K562 (cell line): ENCODE results near the gene DDX60. TPM values are rescaled to one million over a fixed set of nuclear protein-coding genes. Genes with fewer than 3 reads are reported as not detected.

ENCODE experiments used
- ATF1 ChIP-seq, 2 experiments: fragments of 450-650 bp in 1 of 2; IDR thresholded peaks; 2 replicates each; pipeline ENCODE4 v1.6.1; 2016; ENCODE audit warnings: missing compliant biosample characterization in 1 of 2, missing genetic modification characterization in 1 of 2
- GABPB2 ChIP-seq: fragments of 250-450 bp; sonication (Bioruptor Pico); conservative IDR thresholded peaks from 2 replicates; pipeline ENCODE4 v1.5.1; 2021; ENCODE audit warnings: mild to moderate bottlenecking
- KAT2B ChIP-seq: IDR thresholded peaks from one replicate; pipeline ENCODE4 v1.6.1; 2012; ENCODE audit warnings: low read depth, mild to moderate bottlenecking, control low read depth, inconsistent platforms, low read length, moderate library complexity
- KLF1 ChIP-seq: fragments of 450-650 bp; IDR thresholded peaks from 2 replicates; pipeline ENCODE4 v1.6.1; 2016; ENCODE audit warnings: missing genetic modification characterization, missing compliant biosample characterization
- MED1 ChIP-seq: sonication (generic); formaldehyde crosslinking; IDR thresholded peaks from 2 replicates; pipeline ENCODE4 v1.8.1; 2023; ENCODE audit warnings: missing genetic modification reagents, borderline replicate concordance
- NCOA6 ChIP-seq: fragments of 450-650 bp; IDR thresholded peaks from 2 replicates; pipeline ENCODE4 v1.6.1; 2017; ENCODE audit warnings: mild to moderate bottlenecking
- NR4A1 ChIP-seq, 2 experiments: fragments of 250-450 bp in 1 of 2; fragments of 450-650 bp in 1 of 2; sonication (Bioruptor Pico) in 1 of 2; IDR thresholded peaks; 2 replicates each; pipeline versions ENCODE4 v1.4.0 to v1.6.1; 2016 to 2020; ENCODE audit warnings: mild to moderate bottlenecking in 2 of 2, missing compliant biosample characterization in 1 of 2, missing genetic modification characterization in 1 of 2, moderate library complexity in 1 of 2
- OTX1 ChIP-seq: fragments of 450-650 bp; formaldehyde crosslinking; IDR thresholded peaks from 2 replicates; pipeline ENCODE4 v1.4.0; 2022; ENCODE audit warnings: mild to moderate bottlenecking
- POLR2A ChIP-seq: fragments of 450-650 bp; conservative IDR thresholded peaks from 2 replicates; pipeline ENCODE4 v1.6.1; 2016
- RAD21 ChIP-seq, 2 experiments: fragments of 250-450 bp in 1 of 2; fragments of 450-650 bp in 1 of 2; sonication (Bioruptor Pico) in 1 of 2; formaldehyde crosslinking in 1 of 2; IDR thresholded peaks in 1 of 2; conservative IDR thresholded peaks in 1 of 2; 2 replicates each; pipeline versions ENCODE4 v1.4.0 to v1.8.0; 2020 to 2022; ENCODE audit warnings: mild to moderate bottlenecking in 2 of 2, moderate library complexity in 1 of 2
- RFX1 ChIP-seq: fragments of 450-650 bp; IDR thresholded peaks from 2 replicates; pipeline ENCODE4 v1.6.1; 2016; ENCODE audit warnings: mild to moderate bottlenecking, moderate library complexity
- ZBTB17 ChIP-seq: fragments of 450-650 bp; formaldehyde crosslinking; IDR thresholded peaks from 2 replicates; pipeline ENCODE4 v1.4.0; 2020; ENCODE audit warnings: mild to moderate bottlenecking
- ZNF197 ChIP-seq: fragments of 200-800 bp; sonication (Bioruptor generic); IDR thresholded peaks from 2 replicates; pipeline ENCODE4 v1.6.1; 2016; ENCODE audit warnings: low read depth, missing genetic modification characterization, missing compliant biosample characterization
- polyA plus RNA-seq, 8 experiments: library from polyadenylated mRNA; depleted of rRNA in 4 of 8; stranded (reverse) in 5 of 8; unstranded in 3 of 8; fragments of >200 nt; fragmentation: Nextera tagmentation in 2 of 8; fragmentation: Illumina TruSeq in 1 of 8; extraction: Ambion mirVana in 2 of 8; extraction: Trizol in 1 of 8; gene quantifications; 2 replicates each; pipeline versions ENCODE4 v1.2.1 to v1.2.3, GENCODE V29; 2011 to 2014; ENCODE audit warnings: inconsistent platforms in 1 of 8, missing spikeins in 1 of 8
- total RNA-seq, 7 experiments: library from RNA; depleted of rRNA in 6 of 7; stranded (reverse); fragments of >200 nt in 6 of 7; fragmentation: Illumina TruSeq in 2 of 7; extraction: Trizol in 2 of 7; gene quantifications; 2 replicates each; pipeline versions ENCODE4 v1.2.1 to v1.2.3, GENCODE V29; 2011 to 2021; ENCODE audit warnings: low replicate concordance in 1 of 7
- TF ChIP-seq, protein P1 (sequence below): sonication (generic); formaldehyde crosslinking; IDR thresholded peaks from 2 replicates; pipeline ENCODE4 v1.8.0; 2022; ENCODE audit warnings: mild to moderate bottlenecking, low read depth, missing genetic modification reagents
- TF ChIP-seq, protein P2 (sequence below), 3 experiments: IDR thresholded peaks in 2 of 3; conservative IDR thresholded peaks in 1 of 3; 2 replicates each; pipeline ENCODE4 v1.5.1; 2011 to 2012; ENCODE audit warnings: low read length in 3 of 3, mild to moderate bottlenecking in 3 of 3, control low read depth in 2 of 3, improper control_type of control experiment in 1 of 3, inconsistent platforms in 1 of 3, low read depth in 1 of 3, mixed read lengths in 1 of 3, moderate library complexity in 1 of 3; ENCODE audit not compliant: insufficient read depth in 2 of 3
- TF ChIP-seq, protein P3 (sequence below): fragments of 250-450 bp; sonication (Bioruptor Pico); IDR thresholded peaks from 2 replicates; pipeline ENCODE4 v1.4.0; 2020; ENCODE audit warnings: mild to moderate bottlenecking, moderate library complexity
- TF ChIP-seq, protein P4 (sequence below): sonication (generic); formaldehyde crosslinking; IDR thresholded peaks from 2 replicates; pipeline ENCODE4 v1.8.1; 2023; ENCODE audit warnings: mild to moderate bottlenecking, missing genetic modification reagents
- TF ChIP-seq, protein P5 (sequence below): sonication (generic); formaldehyde crosslinking; IDR thresholded peaks from 2 replicates; pipeline ENCODE4 v1.8.1; 2023; ENCODE audit warnings: mild to moderate bottlenecking, missing genetic modification reagents

DDX60 gene
- total and polyA plus RNA-seq, 9 of the 15 experiments (the other 6 are each of a cell fraction or from before 2014, with no cell fraction given): 0.06 to 0.25 (median 0.13) TPM

DNA sequence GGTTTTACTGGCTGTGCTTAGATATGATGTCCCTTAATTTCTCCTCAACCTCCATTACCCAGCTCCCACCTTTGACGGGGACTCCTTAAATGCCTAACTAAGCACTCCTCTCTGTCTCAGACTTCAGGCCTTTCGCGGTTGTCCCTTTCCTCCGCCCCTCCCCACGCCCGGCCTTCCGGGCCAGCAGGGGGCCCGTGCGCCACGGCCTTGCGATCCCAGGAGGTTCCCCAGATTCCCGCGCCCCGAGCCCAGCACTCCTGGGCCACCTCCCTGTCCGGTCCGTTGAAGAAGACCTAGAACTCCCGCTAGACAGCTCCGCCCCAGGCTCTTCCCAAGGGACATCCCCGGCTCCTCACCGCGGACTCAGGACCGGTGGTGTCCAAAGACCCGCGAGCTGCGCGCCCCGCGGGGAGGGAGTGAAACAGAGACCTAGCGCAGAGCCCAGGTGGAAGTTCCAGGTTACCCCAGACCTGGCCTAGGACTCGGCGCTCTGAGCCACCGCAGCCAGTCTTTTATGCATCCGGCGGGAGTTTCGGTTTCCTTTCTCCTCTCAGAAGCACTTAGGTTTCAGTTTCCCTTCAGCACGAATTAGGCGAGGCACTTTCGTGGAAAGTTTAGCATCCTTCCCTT, at the start of gene DDX60 (continued):
- TF ChIP-seq KAT2B (no peak), RFX1 (no peak), ZBTB17 (CRISPR knock-in tag) (peak; percentile 75), NR4A1 (CRISPR knock-in tag; IDR thresholded peaks at IDR 0.05) (no peak), NR4A1 (tag; IDR thresholded peaks at IDR 0.05) (no peak), OTX1 (CRISPR knock-in tag) (no peak), ZNF197 (CRISPR knock-in tag) (no peak), ATF1 (CRISPR knock-in tag; IDR thresholded peaks at IDR 0.05) (no peak), ATF1 (tag; IDR thresholded peaks at IDR 0.05) (no peak), POLR2A (no peak), RAD21 (CRISPR knock-in tag; conservative IDR thresholded peaks at IDR 0.05 in 1 of 2, IDR thresholded peaks at IDR 0.05 in 1 of 2) (peak; percentile 13 to 55; a peak in 2 of 4 replicates), GABPB2 (no peak), KLF1 (tag) (no peak), MED1 (CRISPR knock-in tag) (no peak), NCOA6 (no peak)
- TF ChIP-seq, protein P1, sequence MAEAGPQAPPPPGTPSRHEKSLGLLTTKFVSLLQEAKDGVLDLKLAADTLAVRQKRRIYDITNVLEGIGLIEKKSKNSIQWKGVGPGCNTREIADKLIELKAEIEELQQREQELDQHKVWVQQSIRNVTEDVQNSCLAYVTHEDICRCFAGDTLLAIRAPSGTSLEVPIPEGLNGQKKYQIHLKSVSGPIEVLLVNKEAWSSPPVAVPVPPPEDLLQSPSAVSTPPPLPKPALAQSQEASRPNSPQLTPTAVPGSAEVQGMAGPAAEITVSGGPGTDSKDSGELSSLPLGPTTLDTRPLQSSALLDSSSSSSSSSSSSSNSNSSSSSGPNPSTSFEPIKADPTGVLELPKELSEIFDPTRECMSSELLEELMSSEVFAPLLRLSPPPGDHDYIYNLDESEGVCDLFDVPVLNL (CRISPR knock-in tag): no peak
- TF ChIP-seq, protein P2, sequence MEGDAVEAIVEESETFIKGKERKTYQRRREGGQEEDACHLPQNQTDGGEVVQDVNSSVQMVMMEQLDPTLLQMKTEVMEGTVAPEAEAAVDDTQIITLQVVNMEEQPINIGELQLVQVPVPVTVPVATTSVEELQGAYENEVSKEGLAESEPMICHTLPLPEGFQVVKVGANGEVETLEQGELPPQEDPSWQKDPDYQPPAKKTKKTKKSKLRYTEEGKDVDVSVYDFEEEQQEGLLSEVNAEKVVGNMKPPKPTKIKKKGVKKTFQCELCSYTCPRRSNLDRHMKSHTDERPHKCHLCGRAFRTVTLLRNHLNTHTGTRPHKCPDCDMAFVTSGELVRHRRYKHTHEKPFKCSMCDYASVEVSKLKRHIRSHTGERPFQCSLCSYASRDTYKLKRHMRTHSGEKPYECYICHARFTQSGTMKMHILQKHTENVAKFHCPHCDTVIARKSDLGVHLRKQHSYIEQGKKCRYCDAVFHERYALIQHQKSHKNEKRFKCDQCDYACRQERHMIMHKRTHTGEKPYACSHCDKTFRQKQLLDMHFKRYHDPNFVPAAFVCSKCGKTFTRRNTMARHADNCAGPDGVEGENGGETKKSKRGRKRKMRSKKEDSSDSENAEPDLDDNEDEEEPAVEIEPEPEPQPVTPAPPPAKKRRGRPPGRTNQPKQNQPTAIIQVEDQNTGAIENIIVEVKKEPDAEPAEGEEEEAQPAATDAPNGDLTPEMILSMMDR (IDR thresholded peaks at IDR 0.05 in 2 of 3, conservative IDR thresholded peaks at IDR 0.05 in 1 of 3; ENCODE audit: insufficient read depth in 2 of 3, low read depth in 1 of 3, low read length in 3 of 3): peak in 1 of 3 experiments; percentile 19; a peak in 1 of 6 replicates
- TF ChIP-seq, protein P3, sequence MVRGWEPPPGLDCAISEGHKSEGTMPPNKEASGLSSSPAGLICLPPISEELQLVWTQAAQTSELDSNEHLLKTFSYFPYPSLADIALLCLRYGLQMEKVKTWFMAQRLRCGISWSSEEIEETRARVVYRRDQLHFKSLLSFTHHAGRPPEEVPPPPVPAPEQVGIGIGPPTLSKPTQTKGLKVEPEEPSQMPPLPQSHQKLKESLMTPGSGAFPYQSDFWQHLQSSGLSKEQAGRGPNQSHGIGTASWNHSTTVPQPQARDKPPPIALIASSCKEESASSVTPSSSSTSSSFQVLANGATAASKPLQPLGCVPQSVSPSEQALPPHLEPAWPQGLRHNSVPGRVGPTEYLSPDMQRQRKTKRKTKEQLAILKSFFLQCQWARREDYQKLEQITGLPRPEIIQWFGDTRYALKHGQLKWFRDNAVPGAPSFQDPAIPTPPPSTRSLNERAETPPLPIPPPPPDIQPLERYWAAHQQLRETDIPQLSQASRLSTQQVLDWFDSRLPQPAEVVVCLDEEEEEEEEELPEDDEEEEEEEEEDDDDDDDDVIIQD (CRISPR knock-in tag): no peak
- TF ChIP-seq, protein P4, sequence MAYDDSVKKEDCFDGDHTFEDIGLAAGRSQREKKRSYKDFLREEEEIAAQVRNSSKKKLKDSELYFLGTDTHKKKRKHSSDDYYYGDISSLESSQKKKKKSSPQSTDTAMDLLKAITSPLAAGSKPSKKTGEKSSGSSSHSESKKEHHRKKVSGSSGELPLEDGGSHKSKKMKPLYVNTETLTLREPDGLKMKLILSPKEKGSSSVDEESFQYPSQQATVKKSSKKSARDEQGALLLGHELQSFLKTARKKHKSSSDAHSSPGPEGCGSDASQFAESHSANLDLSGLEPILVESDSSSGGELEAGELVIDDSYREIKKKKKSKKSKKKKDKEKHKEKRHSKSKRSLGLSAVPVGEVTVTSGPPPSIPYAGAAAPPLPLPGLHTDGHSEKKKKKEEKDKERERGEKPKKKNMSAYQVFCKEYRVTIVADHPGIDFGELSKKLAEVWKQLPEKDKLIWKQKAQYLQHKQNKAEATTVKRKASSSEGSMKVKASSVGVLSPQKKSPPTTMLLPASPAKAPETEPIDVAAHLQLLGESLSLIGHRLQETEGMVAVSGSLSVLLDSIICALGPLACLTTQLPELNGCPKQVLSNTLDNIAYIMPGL (CRISPR knock-in tag): no peak
- TF ChIP-seq, protein P5, sequence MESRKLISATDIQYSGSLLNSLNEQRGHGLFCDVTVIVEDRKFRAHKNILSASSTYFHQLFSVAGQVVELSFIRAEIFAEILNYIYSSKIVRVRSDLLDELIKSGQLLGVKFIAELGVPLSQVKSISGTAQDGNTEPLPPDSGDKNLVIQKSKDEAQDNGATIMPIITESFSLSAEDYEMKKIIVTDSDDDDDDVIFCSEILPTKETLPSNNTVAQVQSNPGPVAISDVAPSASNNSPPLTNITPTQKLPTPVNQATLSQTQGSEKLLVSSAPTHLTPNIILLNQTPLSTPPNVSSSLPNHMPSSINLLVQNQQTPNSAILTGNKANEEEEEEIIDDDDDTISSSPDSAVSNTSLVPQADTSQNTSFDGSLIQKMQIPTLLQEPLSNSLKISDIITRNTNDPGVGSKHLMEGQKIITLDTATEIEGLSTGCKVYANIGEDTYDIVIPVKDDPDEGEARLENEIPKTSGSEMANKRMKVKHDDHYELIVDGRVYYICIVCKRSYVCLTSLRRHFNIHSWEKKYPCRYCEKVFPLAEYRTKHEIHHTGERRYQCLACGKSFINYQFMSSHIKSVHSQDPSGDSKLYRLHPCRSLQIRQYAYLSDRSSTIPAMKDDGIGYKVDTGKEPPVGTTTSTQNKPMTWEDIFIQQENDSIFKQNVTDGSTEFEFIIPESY: no peak
- TF ChIP-seq, all 486 proteins: peak for 10
